ENCODE data around the gene DAPK1.

The DAPK1 gene

GRCh38 chr9:87711857-87712800 is 214.5 kb downstream of the DAPK1 start:
- Histone ChIP-seq H3K4me1 (ENCODE audit: control insufficient read depth, insufficient read depth, low read length) (no peaks in the 10 kb centered on the region), H3K9ac (ENCODE audit: low read depth, low read length) (no peak overlapping the region)

GRCh38 chr9:87712801-87713277 is 215.2 kb downstream of the DAPK1 start:
- H3K4me1 ChIP-seq (ENCODE audit: control insufficient read depth, insufficient read depth, low read length) = no peaks in the 10 kb centered on the region
- H3K9ac ChIP-seq (ENCODE audit: low read depth, low read length) = no peak overlapping the region
- H3K4me3 ChIP-seq (ENCODE audit: low read depth, low read length) = no peak overlapping the region
- H3K36me3 ChIP-seq (ENCODE audit: control insufficient read depth, insufficient read depth, low read length) = peaks cover 3% of the 10 kb centered on the region
- H3K27me3 ChIP-seq (ENCODE audit: control insufficient read depth, insufficient read depth, low read length) = no peaks in the 10 kb centered on the region
- no peaks in the 10 kb centered on the region for H3K9me3 ChIP-seq (ENCODE audit: control insufficient read depth, insufficient read depth, low read length)

More at GRCh38 chr9:87711857-87712800, 214.5 kb downstream of the DAPK1 start:
- H3K36me3 ChIP-seq (ENCODE audit: control insufficient read depth, insufficient read depth, low read length) = peaks cover 10% of the 10 kb centered on the region
- no peaks in the 10 kb centered on the region for H3K9me3 ChIP-seq (ENCODE audit: control insufficient read depth, insufficient read depth, low read length)
- H3K27me3 ChIP-seq (ENCODE audit: control insufficient read depth, insufficient read depth, low read length) = no peaks in the 10 kb centered on the region
- no peak overlapping the region for H3K4me3 ChIP-seq (ENCODE audit: low read depth, low read length)

- no peaks in the 10 kb centered on the region for H3K27me3 ChIP-seq (ENCODE audit: control insufficient read depth, insufficient read depth, low read length)
- no peaks in the 10 kb centered on the region for H3K36me3 ChIP-seq (ENCODE audit: control insufficient read depth, insufficient read depth, low read length)
- H3K9ac ChIP-seq (ENCODE audit: low read depth, low read length) = no peak overlapping the region
- no peaks in the 10 kb centered on the region for H3K4me1 ChIP-seq (ENCODE audit: control insufficient read depth, insufficient read depth, low read length)
- H3K9me3 ChIP-seq (ENCODE audit: control insufficient read depth, insufficient read depth, low read length) = no peaks in the 10 kb centered on the region
- no peak overlapping the region for H3K4me3 ChIP-seq (ENCODE audit: low read depth, low read length)
These were observed 215.8 kb downstream of the DAPK1 start for GRCh38 chr9:87713278-87713987.

GRCh38 chr9:87713988-87714330 is 216.3 kb downstream of the DAPK1 start:
- no peak overlapping the region for H3K9ac ChIP-seq (ENCODE audit: low read depth, low read length)
- no peaks in the 10 kb centered on the region for H3K4me1 ChIP-seq (ENCODE audit: control insufficient read depth, insufficient read depth, low read length)
- H3K4me3 ChIP-seq (ENCODE audit: low read depth, low read length) = no peak overlapping the region
- no peaks in the 10 kb centered on the region for H3K9me3 ChIP-seq (ENCODE audit: control insufficient read depth, insufficient read depth, low read length)
- no peaks in the 10 kb centered on the region for H3K36me3 ChIP-seq (ENCODE audit: control insufficient read depth, insufficient read depth, low read length)
- no peaks in the 10 kb centered on the region for H3K27me3 ChIP-seq (ENCODE audit: control insufficient read depth, insufficient read depth, low read length)

- H3K9me3 ChIP-seq (ENCODE audit: control insufficient read depth, insufficient read depth, low read length) = no peaks in the 10 kb centered on the region
- H3K27me3 ChIP-seq (ENCODE audit: control insufficient read depth, insufficient read depth, low read length) = no peaks in the 10 kb centered on the region
- no peaks in the 10 kb centered on the region for H3K36me3 ChIP-seq (ENCODE audit: control insufficient read depth, insufficient read depth, low read length)
- H3K4me1 ChIP-seq (ENCODE audit: control insufficient read depth, insufficient read depth, low read length) = no peaks in the 10 kb centered on the region
- no peak overlapping the region for H3K9ac ChIP-seq (ENCODE audit: low read depth, low read length)
- no peak overlapping the region for H3K4me3 ChIP-seq (ENCODE audit: low read depth, low read length)
These were observed 217.2 kb downstream of the DAPK1 start for GRCh38 chr9:87714819-87715218.

- Histone ChIP-seq H3K9me3 (ENCODE audit: control insufficient read depth, insufficient read depth, low read length) (no peaks in the 10 kb centered on the region), H3K9ac (ENCODE audit: low read depth, low read length) (no peak overlapping the region), H3K4me3 (ENCODE audit: low read depth, low read length) (no peak overlapping the region), H3K4me1 (ENCODE audit: control insufficient read depth, insufficient read depth, low read length) (no peaks in the 10 kb centered on the region), H3K27me3 (ENCODE audit: control insufficient read depth, insufficient read depth, low read length) (no peaks in the 10 kb centered on the region), H3K36me3 (ENCODE audit: control insufficient read depth, insufficient read depth, low read length) (no peaks in the 10 kb centered on the region)
These were observed 218.5 kb downstream of the DAPK1 start for GRCh38 chr9:87716141-87716540.

GRCh38 chr9:87717456-87717855 is 219.8 kb downstream of the DAPK1 start:
- Histone ChIP-seq H3K4me3 (ENCODE audit: low read depth, low read length) (no peak overlapping the region), H3K4me1 (ENCODE audit: control insufficient read depth, insufficient read depth, low read length) (no peaks in the 10 kb centered on the region), H3K27me3 (ENCODE audit: control insufficient read depth, insufficient read depth, low read length) (peaks cover 5% of the 10 kb centered on the region), H3K9ac (ENCODE audit: low read depth, low read length) (no peak overlapping the region), H3K9me3 (ENCODE audit: control insufficient read depth, insufficient read depth, low read length) (no peaks in the 10 kb centered on the region), H3K36me3 (ENCODE audit: control insufficient read depth, insufficient read depth, low read length) (no peaks in the 10 kb centered on the region)

- H3K27me3 ChIP-seq (ENCODE audit: control insufficient read depth, insufficient read depth, low read length) = peaks cover 10% of the 10 kb centered on the region
- H3K36me3 ChIP-seq (ENCODE audit: control insufficient read depth, insufficient read depth, low read length) = no peaks in the 10 kb centered on the region
- no peak overlapping the region for H3K4me3 ChIP-seq (ENCODE audit: low read depth, low read length)
- no peak overlapping the region for H3K9ac ChIP-seq (ENCODE audit: low read depth, low read length)
- H3K4me1 ChIP-seq (ENCODE audit: control insufficient read depth, insufficient read depth, low read length) = no peaks in the 10 kb centered on the region
- H3K9me3 ChIP-seq (ENCODE audit: control insufficient read depth, insufficient read depth, low read length) = no peaks in the 10 kb centered on the region
These were observed 220.6 kb downstream of the DAPK1 start for GRCh38 chr9:87718231-87718630.

GRCh38 chr9:87718852-87719612 is 221.4 kb downstream of the DAPK1 start:
- H3K9me3 ChIP-seq (ENCODE audit: control insufficient read depth, insufficient read depth, low read length) = no peaks in the 10 kb centered on the region
- H3K4me1 ChIP-seq (ENCODE audit: control insufficient read depth, insufficient read depth, low read length) = no peaks in the 10 kb centered on the region
- no peak overlapping the region for H3K4me3 ChIP-seq (ENCODE audit: low read depth, low read length)
- no peak overlapping the region for H3K9ac ChIP-seq (ENCODE audit: low read depth, low read length)
- H3K36me3 ChIP-seq (ENCODE audit: control insufficient read depth, insufficient read depth, low read length) = no peaks in the 10 kb centered on the region
- H3K27me3 ChIP-seq (ENCODE audit: control insufficient read depth, insufficient read depth, low read length) = peaks cover 10% of the 10 kb centered on the region

GRCh38 chr9:87720173-87720572 is 222.5 kb downstream of the DAPK1 start:
- Histone ChIP-seq H3K9ac (ENCODE audit: low read depth, low read length) (no peak overlapping the region), H3K4me3 (ENCODE audit: low read depth, low read length) (no peak overlapping the region), H3K36me3 (ENCODE audit: control insufficient read depth, insufficient read depth, low read length) (no peaks in the 10 kb centered on the region), H3K4me1 (ENCODE audit: control insufficient read depth, insufficient read depth, low read length) (no peaks in the 10 kb centered on the region), H3K27me3 (ENCODE audit: control insufficient read depth, insufficient read depth, low read length) (peaks cover 17% of the 10 kb centered on the region), H3K9me3 (ENCODE audit: control insufficient read depth, insufficient read depth, low read length) (no peaks in the 10 kb centered on the region)

GRCh38 chr9:87722393-87723088 is 224.9 kb downstream of the DAPK1 start:
- H3K4me1 ChIP-seq (ENCODE audit: control insufficient read depth, insufficient read depth, low read length) = no peaks in the 10 kb centered on the region
- peaks cover 20% of the 10 kb centered on the region for H3K27me3 ChIP-seq (ENCODE audit: control insufficient read depth, insufficient read depth, low read length)
- no peaks in the 10 kb centered on the region for H3K9me3 ChIP-seq (ENCODE audit: control insufficient read depth, insufficient read depth, low read length)
- H3K36me3 ChIP-seq (ENCODE audit: control insufficient read depth, insufficient read depth, low read length) = no peaks in the 10 kb centered on the region
- H3K4me3 ChIP-seq (ENCODE audit: low read depth, low read length) = no peak overlapping the region
- H3K9ac ChIP-seq (ENCODE audit: low read depth, low read length) = no peak overlapping the region
